HUES6 (cell line): Measurements from ENCODE around the gene ZNF408.

Experiments used
- H3K27ac ChIP-seq: 2 replicates; pipeline ENCODE4 v1.7.0; 2013; ENCODE audit warnings: low read depth, mild to moderate bottlenecking, low read length, inconsistent platforms
- H3K27me3 ChIP-seq: 2 replicates; pipeline ENCODE4 v1.6.1; 2013; ENCODE audit warnings: low read length; ENCODE audit not compliant: control insufficient read depth, insufficient read depth
- H3K36me3 ChIP-seq: 2 replicates; pipeline ENCODE4 v1.6.1; 2013; ENCODE audit warnings: low read length; ENCODE audit not compliant: control insufficient read depth, insufficient read depth
- H3K4me1 ChIP-seq: 2 replicates; pipeline ENCODE4 v1.6.1; 2013; ENCODE audit warnings: low read length; ENCODE audit not compliant: control insufficient read depth, insufficient read depth
- H3K4me3 ChIP-seq: 2 replicates; pipeline ENCODE4 v1.5.1; 2013; ENCODE audit warnings: low read depth, low read length
- H3K9ac ChIP-seq: one replicate; pipeline ENCODE4 v1.6.1; 2013; ENCODE audit warnings: mild to moderate bottlenecking, low read length
- H3K9me3 ChIP-seq: 2 replicates; pipeline ENCODE4 v1.6.1; 2013; ENCODE audit warnings: low read depth, low read length; ENCODE audit not compliant: control insufficient read depth, insufficient read depth

ZNF408 gene

GRCh38 chr11:46719543-46720218 is 18.9 kb downstream of the ZNF408 start:
- H3K27ac ChIP-seq = no peak overlapping the region
- no peaks in the 10 kb centered on the region for H3K36me3 ChIP-seq
- H3K9ac ChIP-seq = no peak overlapping the region
- H3K4me3 ChIP-seq = no peak overlapping the region
- H3K9me3 ChIP-seq = no peaks in the 10 kb centered on the region
- H3K27me3 ChIP-seq = no peaks in the 10 kb centered on the region
- H3K4me1 ChIP-seq = peaks cover 14% of the 10 kb centered on the region

- Histone ChIP-seq H3K27ac (no peak overlapping the region), H3K4me3 (no peak overlapping the region), H3K9ac (no peak overlapping the region), H3K36me3 (no peaks in the 10 kb centered on the region), H3K27me3 (no peaks in the 10 kb centered on the region), H3K9me3 (no peaks in the 10 kb centered on the region), H3K4me1 (peaks cover 14% of the 10 kb centered on the region)
These were observed 20.5 kb downstream of the ZNF408 start for GRCh38 chr11:46721286-46721685.

- Histone ChIP-seq H3K36me3 (no peaks in the 10 kb centered on the region), H3K4me1 (peaks cover 14% of the 10 kb centered on the region), H3K27me3 (no peaks in the 10 kb centered on the region), H3K9me3 (no peaks in the 10 kb centered on the region), H3K4me3 (no peak overlapping the region), H3K9ac (no peak overlapping the region), H3K27ac (no peak overlapping the region)
These were observed 21.9 kb downstream of the ZNF408 start for GRCh38 chr11:46722566-46723358.

- H3K9me3 ChIP-seq = no peaks in the 10 kb centered on the region
- H3K27ac ChIP-seq = no peak overlapping the region
- H3K36me3 ChIP-seq = no peaks in the 10 kb centered on the region
- H3K9ac ChIP-seq = no peak overlapping the region
- no peaks in the 10 kb centered on the region for H3K27me3 ChIP-seq
- H3K4me3 ChIP-seq = no peak overlapping the region
- peaks cover 10% of the 10 kb centered on the region; the same call in 1 of the 2 replicates for H3K4me1 ChIP-seq
These were observed 22.5 kb downstream of the ZNF408 start for GRCh38 chr11:46723359-46723680.

- Histone ChIP-seq H3K9me3 (no peaks in the 10 kb centered on the region), H3K9ac (no peak overlapping the region), H3K27ac (no peak overlapping the region), H3K4me1 (peaks cover 6% of the 10 kb centered on the region; the same call in 1 of the 2 replicates), H3K4me3 (no peak overlapping the region), H3K27me3 (no peaks in the 10 kb centered on the region), H3K36me3 (no peaks in the 10 kb centered on the region)
These were observed 23.3 kb downstream of the ZNF408 start for GRCh38 chr11:46724088-46724487.

GRCh38 chr11:46725338-46726205 is 24.7 kb downstream of the ZNF408 start:
- Histone ChIP-seq H3K27ac (no peak overlapping the region), H3K4me3 (no peak overlapping the region), H3K36me3 (no peaks in the 10 kb centered on the region), H3K4me1 (peaks cover 6% of the 10 kb centered on the region; the same call in 1 of the 2 replicates), H3K9ac (no peak overlapping the region), H3K9me3 (no peaks in the 10 kb centered on the region), H3K27me3 (no peaks in the 10 kb centered on the region)

- Histone ChIP-seq H3K36me3 (no peaks in the 10 kb centered on the region), H3K27ac (no peak overlapping the region), H3K27me3 (no peaks in the 10 kb centered on the region), H3K9me3 (no peaks in the 10 kb centered on the region), H3K4me3 (no peak overlapping the region), H3K4me1 (peaks cover 6% of the 10 kb centered on the region; the same call in 1 of the 2 replicates), H3K9ac (no peak overlapping the region)
These were observed 25.5 kb downstream of the ZNF408 start for GRCh38 chr11:46726206-46726862.

GRCh38 chr11:46727952-46728658 is 27.3 kb downstream of the ZNF408 start:
- Histone ChIP-seq H3K4me3 (no peak overlapping the region), H3K27ac (no peak overlapping the region), H3K9ac (no peak overlapping the region), H3K4me1 (peaks cover 6% of the 10 kb centered on the region; the same call in 1 of the 2 replicates), H3K27me3 (no peaks in the 10 kb centered on the region), H3K36me3 (no peaks in the 10 kb centered on the region), H3K9me3 (no peaks in the 10 kb centered on the region)

- Histone ChIP-seq H3K4me1 (peaks cover 6% of the 10 kb centered on the region; the same call in 1 of the 2 replicates), H3K27me3 (no peaks in the 10 kb centered on the region), H3K9ac (no peak overlapping the region), H3K9me3 (no peaks in the 10 kb centered on the region), H3K36me3 (no peaks in the 10 kb centered on the region), H3K4me3 (no peak overlapping the region), H3K27ac (no peak overlapping the region)
These were observed 27.8 kb downstream of the ZNF408 start for GRCh38 chr11:46728659-46729040.
